Measurements from ENCODE around the gene ATP6V1A.

Gene ATP6V1A

GRCh38 chr3:113747283-113748046 lies 630 bp downstream of the ATP6V1A start:
- DNase-seq (ENCODE audit: low spot score), result peak; percentile 38

- no peak for DNase-seq (ENCODE audit: low spot score)
Measured at GRCh38 chr3:113751141-113751540, 4.3 kb downstream of the ATP6V1A start.

GRCh38 chr3:113753376-113753985 lies 6.6 kb downstream of the ATP6V1A start:
- no peak for DNase-seq (ENCODE audit: low spot score)

DNA sequence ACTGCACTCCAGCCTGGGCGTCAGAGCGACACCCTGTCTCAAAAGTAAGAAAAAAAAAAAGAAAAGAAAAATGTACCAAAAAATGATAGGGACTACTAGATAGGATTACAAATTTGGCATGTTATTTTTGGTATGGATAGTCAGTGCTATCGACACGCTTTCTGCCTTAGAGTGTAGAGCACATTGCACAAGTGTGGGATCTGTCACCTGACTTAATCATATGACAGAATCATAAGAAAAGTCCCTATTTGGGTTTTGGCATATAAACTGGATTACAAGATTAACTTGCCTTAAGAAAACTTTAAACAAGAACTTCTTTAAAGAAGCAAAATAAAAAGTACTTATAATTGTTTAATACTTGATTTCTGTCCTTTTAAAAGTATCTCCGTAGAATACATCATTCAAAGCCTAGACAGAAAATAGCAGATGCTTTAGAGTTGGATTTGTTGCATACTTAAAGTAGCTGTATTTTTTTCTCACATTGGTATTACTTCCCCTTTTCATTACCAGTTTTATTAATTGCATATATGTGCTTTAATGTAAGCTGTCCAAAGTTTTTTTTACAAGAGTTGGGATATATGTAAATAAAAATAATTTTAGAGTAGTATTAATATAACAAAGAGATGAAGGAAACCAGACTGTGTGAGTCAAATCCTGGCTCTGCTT lies 7.8 kb downstream of the ATP6V1A start:
- no peak for DNase-seq (ENCODE audit: low spot score)

GRCh38 chr3:113758389-113759024 lies 11.7 kb downstream of the ATP6V1A start:
- peak; percentile 88 for DNase-seq (ENCODE audit: low spot score)

DNA sequence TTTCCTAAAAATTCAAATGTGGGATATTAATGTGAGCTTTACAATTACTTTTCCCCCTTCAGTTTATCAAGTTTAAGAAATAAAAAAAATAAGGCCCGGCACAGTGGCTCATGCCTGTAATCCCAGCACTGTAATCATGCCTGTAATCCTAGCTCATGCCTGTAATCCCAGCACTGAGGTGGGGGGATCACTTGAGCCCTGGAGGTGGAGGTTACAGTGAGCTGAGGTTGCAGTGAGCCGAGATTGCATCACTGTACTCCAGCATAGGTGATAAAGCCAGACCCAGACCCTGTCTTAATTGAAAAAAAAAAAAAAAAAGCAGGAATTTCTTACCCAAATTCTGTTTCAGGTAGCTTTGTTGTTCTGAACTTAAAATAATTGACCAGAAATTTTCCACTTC lies 17.9 kb downstream of the ATP6V1A start:
- DNase-seq (ENCODE audit: low spot score), result no peak

DNA sequence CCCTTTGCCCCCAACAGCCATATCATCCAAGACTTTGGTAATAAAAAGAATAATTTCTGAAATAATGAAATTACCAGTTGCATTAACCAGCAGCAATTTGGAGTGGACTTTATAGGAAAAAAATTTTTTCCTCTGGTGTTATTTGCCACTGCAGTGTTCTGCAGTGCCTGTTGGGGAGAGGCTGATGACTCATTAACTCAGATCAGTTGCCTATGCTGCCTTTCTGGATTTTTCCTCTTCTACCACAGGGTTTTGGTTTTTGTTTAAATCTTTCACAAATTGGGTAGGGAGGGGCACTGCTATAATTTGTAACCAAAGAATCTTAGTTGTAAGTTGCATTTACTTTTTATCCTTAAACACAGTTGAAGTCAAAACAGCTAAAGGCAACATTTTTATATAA lies 22.7 kb downstream of the ATP6V1A start:
- peak; percentile 30 for DNase-seq (ENCODE audit: low spot score)

- DNase-seq (ENCODE audit: low spot score), result no peak
Measured at GRCh38 chr3:113771993-113772392, 25.2 kb downstream of the ATP6V1A start.

DNA sequence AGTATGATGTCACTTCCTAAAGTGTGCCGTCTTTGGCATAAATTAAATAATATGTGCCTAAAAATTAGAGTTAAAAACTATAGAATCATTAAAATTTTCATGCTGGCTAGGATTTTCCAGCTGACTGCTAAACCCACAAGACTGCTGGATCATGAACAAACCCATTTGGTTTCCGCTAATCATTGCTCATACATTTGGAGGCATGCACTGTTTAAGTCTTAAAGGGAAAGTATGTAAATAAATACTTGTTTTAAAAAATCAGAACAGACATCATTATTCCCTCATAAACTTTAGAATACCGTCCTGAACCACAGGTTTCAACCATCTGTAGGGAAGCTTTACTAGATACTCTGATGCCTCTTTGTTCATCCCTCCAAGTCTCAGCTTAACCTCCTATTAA lies 26.5 kb downstream of the ATP6V1A start:
- peak; percentile 50 for DNase-seq (ENCODE audit: low spot score)

GRCh38 chr3:113775516-113775915 lies 28.7 kb downstream of the ATP6V1A start:
- DNase-seq (ENCODE audit: low spot score), result no peak

DNA sequence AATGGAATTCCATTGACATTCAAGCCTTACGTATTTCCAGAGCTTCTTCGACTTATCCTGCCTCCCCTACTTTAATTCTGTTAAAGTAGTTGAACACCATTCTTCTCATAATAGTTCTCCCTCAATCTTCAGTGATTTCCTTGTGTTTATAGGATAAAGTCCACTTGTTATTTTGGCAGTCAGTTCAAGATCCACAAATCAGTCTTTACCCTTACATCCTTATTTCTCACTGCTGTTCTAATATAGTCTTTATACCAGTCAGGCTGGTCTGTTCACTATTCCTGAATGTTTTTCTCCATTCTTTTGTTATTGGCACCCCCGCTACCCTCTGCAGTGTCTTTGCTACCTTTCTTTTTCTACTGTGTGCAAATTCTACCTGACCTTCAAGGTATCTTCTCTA lies 29.7 kb downstream of the ATP6V1A start:
- no peak for DNase-seq (ENCODE audit: low spot score)

DNA sequence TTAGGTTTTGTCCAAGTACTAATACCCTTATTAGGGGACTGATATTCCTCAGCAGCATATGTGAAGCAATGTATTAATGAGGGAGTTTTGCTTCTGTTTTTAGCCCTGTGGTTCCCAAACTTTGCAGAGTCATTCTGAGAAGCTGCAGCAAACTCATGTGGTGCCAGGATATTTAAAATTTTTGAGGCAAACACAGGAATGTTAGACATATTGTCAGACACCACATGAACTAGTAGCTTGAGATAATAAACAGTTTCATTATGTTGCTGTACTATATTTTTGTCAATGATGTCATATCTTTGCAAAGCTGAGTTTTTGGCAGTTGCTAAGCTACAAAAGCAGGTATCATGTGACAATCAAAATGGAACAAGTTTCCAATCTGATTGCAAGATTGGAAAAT lies 36.6 kb downstream of the ATP6V1A start:
- peak; percentile 76 for DNase-seq (ENCODE audit: low spot score)

DNA sequence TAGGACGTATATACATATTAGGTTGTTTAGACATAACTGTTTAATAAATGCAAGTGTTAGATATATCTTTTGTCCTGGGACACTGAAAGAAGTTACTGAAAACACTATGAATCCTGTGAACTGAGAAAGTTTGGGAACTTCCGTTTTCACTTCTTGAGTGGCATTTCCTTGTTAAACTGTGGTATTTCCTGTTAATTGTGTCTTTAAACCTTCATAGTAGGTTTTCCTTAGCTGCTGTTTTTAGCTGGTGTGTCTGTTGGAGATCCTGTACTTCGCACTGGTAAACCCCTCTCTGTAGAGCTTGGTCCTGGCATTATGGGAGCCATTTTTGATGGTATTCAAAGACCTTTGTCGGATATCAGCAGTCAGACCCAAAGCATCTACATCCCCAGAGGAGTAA lies 37.1 kb downstream of the ATP6V1A start:
- no peak for DNase-seq (ENCODE audit: low spot score)

- DNase-seq (ENCODE audit: low spot score), result no peak
Measured at GRCh38 chr3:113791381-113791780, 44.5 kb downstream of the ATP6V1A start.

DNA sequence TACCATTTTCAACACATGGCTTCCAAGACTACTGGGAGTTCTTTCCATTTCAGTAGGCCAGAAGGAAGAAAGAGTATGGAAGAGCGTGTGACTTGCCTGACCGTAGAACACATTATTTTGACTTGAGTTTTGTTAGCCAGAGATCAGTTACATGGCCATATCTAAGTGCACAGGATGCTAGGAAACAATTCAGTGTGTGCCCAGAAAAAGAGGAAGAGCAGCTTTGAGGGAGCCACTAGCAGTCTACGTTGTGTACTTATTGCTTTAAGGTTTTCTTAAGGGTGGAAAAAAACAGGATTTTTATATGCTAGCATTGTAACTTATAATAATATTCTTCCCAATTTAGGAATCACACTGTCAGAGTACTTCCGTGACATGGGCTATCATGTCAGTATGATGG lies 47.7 kb downstream of the ATP6V1A start:
- no peak for DNase-seq (ENCODE audit: low spot score)

DNA sequence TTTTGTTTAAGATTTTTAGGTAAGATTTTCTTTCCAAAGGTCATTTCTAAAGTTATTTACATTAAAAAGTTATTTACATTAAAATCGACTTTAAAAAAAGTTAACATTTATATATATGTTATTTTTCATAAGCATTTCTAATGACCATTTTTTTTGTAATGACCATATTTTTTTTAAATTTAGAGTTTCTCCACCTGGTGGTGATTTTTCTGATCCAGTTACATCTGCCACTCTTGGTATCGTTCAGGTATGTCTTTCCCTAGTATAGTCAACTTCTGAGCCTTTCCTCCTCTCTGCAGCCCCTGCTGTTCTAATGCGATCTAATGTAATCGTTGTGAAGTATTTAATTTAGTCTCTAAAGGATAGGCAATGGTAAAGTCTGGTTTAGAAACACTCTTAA lies 48.9 kb downstream of the ATP6V1A start:
- DNase-seq (ENCODE audit: low spot score), result no peak

GRCh38 chr3:113802795-113803455 lies 56.1 kb downstream of the ATP6V1A start:
- DNase-seq (ENCODE audit: low spot score), result no peak

DNA sequence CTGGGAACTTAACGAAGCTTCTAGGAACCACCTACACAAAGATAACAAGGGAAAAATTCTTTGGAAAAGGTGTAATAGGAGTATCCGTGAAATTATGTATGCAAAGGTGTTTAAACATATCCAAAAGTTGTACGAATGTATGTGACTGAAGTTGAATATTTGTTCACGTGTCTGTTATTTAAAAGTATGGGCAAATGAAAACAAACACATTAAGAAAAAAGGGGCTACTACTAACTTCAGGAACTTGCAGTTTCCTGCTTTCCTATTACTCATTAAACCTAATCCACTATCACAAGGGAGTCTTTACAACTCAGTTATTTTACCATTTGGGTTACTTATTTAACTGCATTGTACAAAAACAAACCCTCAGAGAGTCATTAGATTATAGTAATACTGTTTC lies 57.8 kb downstream of the ATP6V1A start:
- peak; percentile 48 for DNase-seq (ENCODE audit: low spot score)

GRCh38 chr3:113805249-113805648 lies 58.4 kb downstream of the ATP6V1A start:
- no peak for DNase-seq (ENCODE audit: low spot score)

- DNase-seq (ENCODE audit: low spot score), result no peak
Measured at GRCh38 chr3:113812854-113813253, 66.0 kb downstream of the ATP6V1A start.

GRCh38 chr3:113819866-113820265 lies 73.0 kb downstream of the ATP6V1A start:
- no peak for DNase-seq (ENCODE audit: low spot score)

- peak; percentile 83 for DNase-seq (ENCODE audit: low spot score)
Measured at GRCh38 chr3:113825090-113825489, 78.3 kb downstream of the ATP6V1A start.

All from kidney tubule cell (primary cell).